ES-I3 (cell line): ENCODE data around the gene FOXN1.
A peak's percentile ranks its signal among the peaks of the same experiment; 100 is the strongest.

Experiments used
- H3K36me3 ChIP-seq: 2 replicates; pipeline ENCODE4 v1.6.1; 2013; ENCODE audit warnings: mild to moderate bottlenecking, low read length, control low read depth, moderate library complexity; ENCODE audit not compliant: insufficient read depth
- H3K4me1 ChIP-seq: 2 replicates; pipeline ENCODE4 v1.6.1; 2013; ENCODE audit warnings: mild to moderate bottlenecking, control low read depth, low read length; ENCODE audit not compliant: insufficient read depth
- H3K9ac ChIP-seq: 2 replicates; pipeline ENCODE4 v1.6.1; 2013; ENCODE audit warnings: low read depth, mild to moderate bottlenecking, low read length, moderate library complexity
- H3K9me3 ChIP-seq: 2 replicates; pipeline ENCODE4 v1.6.1; 2013; ENCODE audit warnings: mild to moderate bottlenecking, low read length, moderate library complexity; ENCODE audit not compliant: control insufficient read depth, insufficient read depth

The FOXN1 gene

DNA sequence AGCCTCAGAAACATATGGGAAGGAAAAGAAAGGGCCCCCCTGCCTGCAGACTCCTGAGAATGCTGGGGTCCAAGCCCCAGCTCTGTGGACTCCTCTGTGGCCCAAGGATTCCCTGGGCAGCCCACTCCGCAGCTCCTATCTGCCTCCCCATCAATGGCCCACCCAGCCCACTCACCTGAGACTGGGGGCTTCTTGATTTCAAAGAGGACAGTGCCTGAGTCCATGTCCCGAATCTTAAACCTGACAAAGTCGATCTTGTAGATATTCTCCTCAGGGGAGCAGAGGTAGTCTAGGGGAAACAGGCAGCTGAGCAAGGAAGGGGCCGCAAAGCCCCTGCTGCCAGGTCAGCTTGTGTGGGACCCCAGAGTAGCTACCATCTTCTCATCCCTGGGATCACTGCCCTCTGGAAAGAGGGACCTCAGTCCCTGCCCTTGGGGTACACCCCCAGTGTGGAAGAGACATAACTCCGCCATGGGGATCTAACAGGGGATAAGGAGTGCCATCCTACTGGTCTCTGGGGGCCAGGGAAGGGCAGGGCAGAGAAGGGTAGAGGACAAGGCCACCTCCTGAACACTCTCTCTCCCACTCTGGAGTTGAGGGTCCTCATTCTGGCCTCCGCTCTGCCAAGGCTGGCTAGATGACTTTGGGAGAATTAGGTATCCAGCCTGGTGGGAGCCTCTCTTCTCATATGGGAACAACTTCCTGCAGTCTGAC, 42.4 kb downstream of the FOXN1 start:
- H3K4me1 ChIP-seq: peaks cover 11% of the 10 kb centered on the region
- no peak overlapping the region for H3K9ac ChIP-seq
- H3K36me3 ChIP-seq: no peaks in the 10 kb centered on the region
- no peaks in the 10 kb centered on the region for H3K9me3 ChIP-seq

DNA sequence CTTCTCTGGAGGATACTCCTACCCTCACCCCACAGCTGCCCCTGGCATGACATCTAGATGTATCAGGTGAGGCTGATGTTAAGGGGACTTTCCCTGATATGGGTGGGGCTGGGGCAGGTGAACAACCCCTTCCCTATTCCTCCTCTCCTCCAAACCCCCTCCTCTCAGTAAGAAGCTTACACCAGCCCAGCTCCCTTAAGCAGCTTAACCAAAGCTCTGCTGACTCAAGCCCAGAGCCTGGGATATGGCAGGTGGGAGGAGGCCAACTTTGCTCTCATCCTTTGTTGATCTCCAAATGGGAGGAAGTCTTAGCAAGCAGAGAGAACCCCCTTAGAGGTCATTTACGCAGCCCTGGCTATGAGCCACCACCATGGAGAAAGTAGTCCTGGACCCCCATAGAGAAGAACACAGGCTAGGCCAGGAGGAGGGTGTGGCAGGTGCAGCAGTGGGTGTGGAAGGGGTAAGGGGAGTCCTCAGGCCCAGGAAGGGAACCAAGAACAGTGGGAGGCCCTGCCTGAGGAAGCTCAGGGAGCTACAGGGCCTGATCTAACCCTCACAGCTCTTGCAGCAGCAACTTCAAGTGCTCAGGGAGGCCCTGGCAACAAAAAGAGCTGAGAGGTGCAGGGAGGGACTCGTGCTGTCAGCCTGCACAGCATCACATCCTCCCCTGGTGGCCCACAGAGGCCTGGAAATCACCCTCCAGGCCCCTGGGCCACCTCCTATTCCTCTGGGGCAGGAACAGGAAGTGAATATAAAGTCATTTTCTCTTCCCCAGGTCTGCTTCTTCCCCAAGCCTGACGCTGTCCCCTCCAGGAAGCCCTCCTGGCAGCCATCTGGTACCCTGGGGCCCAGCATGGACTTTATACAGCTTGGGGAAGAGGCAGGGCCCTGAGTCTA, 43.3 kb downstream of the FOXN1 start:
- Histone ChIP-seq H3K9me3 (no peaks in the 10 kb centered on the region), H3K36me3 (no peaks in the 10 kb centered on the region), H3K9ac (no peak overlapping the region), H3K4me1 (peaks cover 6% of the 10 kb centered on the region; the same call in 1 of the 2 replicates)

DNA sequence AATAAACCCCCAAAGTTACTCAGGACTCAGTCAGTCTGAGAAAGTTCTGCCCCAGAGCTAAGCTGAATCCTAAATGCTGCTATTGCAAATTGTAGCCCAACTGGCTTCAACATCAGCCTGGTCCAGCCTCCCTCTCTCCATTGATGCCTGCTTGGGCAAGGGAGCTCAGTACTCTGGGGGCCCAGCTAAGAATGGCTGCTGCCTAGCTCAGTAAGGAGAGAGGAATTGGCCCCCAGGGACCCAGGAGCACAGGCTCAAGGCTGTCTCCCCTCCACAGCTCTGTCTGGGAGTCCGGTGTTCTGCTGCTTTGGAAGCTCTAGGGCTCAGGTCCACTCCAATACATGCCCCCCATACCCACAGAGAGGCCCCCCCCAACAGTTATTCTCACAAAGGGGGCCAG, 44.7 kb downstream of the FOXN1 start:
- Histone ChIP-seq H3K9ac (no peak overlapping the region), H3K4me1 (0 out of 2 replicates have a peak, but pooled peaks cover 6% of the 10 kb centered on the region), H3K9me3 (no peaks in the 10 kb centered on the region), H3K36me3 (no peaks in the 10 kb centered on the region)

DNA sequence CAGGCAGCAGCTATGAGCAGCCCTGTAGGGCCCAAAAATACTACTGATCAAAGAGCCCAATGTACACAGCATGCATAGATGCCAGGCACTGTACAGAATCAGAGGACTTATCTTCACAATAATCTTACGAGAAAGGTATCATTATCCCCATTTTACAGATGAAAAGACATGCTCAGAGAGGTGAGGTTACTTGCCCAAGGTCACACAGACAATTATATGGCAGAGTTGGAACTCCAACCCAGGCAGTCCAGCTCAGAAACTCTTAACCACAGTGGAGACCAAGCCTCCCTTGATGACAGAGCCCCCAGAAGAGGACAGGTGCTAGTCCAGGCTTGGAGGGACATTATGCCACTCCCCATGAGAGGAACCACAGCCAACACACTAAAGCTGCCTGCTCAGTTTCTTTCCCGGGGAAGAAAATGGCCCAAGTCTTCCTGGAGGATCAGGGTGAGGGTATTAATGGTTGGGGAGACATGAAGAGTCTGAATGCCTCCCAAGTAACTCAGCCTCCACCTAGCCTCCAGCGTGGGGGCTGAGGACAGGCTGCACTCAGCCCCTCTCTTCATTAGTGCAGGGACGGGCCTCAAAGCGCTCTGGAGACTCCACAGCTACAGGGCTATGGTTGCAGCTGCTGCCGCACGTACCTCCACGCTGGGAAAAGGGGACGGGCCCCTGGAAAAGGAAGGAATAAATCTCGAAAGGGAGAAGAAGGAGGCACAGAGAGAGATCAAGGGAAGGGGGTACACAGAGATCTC, 45.5 kb downstream of the FOXN1 start:
- Histone ChIP-seq H3K9ac (peak overlapping the region; percentile 82; the same call in 1 of the 2 replicates), H3K36me3 (peaks cover 6% of the 10 kb centered on the region; the same call in 1 of the 2 replicates), H3K4me1 (0 out of 2 replicates have a peak, but pooled peaks cover 6% of the 10 kb centered on the region), H3K9me3 (no peaks in the 10 kb centered on the region)

DNA sequence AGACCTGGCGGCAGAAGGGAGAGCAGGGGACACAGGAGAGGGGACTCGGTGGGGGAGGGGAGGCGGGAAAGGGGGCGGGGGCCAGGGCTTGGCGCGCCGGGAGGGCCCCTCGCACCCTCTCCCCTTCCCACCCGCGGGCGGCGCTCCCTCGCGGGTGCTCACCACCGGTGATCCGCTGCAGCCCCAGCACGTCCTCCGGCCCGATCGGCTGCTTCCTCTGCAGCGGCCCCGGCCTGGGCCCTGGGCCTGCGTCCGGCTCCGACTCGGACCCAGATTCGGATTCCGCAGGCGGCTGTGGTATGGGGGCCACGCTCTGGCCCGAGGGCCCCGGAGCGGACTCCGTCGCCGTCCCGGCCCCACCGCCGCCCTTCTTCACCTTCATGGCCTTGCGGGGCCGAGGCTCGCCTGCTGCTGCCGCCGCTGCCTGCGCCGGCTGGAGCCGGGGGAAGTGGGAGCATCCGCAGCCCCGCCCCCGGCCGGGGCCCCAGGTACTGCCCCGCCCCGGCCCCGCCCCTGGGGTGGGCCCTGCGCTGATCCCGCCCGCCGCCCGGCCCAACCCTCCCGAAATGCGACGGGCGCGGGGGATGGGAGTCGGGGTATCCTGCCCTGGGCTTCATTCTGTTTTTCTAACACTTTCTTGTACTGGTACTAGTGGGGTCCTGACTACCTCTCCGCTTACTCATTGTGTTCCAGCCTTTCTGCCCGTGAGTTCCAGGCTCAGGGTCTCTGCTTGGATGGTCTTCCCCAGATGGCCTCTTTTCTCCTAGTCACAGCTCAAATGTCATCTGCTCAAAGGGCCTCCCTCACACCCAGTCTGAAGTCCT, 46.2 kb downstream of the FOXN1 start, which contains the start of gene UNC119:
UNC119 (minus strand) TSS at position 449 of the 824 bp plus-strand sequence; CDS start at position 382, 67 bp downstream.
- 0 out of 2 replicates have a peak, but pooled peaks cover 6% of the 10 kb centered on the region for H3K4me1 ChIP-seq
- no peaks in the 10 kb centered on the region for H3K9me3 ChIP-seq
- H3K36me3 ChIP-seq: peaks cover 6% of the 10 kb centered on the region; the same call in 1 of the 2 replicates
- H3K9ac ChIP-seq: peak within 1 kb of the TSS; percentile 82

DNA sequence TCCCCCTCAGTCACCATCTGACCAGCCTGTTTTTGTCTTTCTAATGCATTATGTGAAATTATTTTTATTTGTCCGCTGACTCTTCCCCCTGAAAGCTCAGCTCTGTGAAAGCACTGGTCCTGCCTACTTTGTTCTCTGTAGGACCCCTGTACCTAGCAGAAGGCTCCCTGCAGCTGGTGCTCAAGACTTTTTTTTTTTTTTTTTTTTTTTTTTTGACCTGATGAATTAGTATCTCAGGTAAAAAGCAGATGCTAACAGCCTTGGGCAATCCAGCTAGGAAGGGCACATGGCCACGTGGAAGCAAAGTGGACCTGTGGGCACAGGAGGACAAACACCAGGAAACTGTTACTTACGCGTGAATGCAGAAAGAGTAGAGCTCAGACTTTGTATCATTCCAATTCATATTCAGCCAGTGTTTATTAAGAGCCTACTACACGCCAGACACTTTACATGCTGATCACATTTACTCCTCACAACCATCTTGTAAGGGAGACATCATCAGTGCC, 46.9 kb downstream of the FOXN1 start:
- Histone ChIP-seq H3K4me1 (0 out of 2 replicates have a peak, but pooled peaks cover 6% of the 10 kb centered on the region), H3K9ac (peak overlapping the region; percentile 29; the same call in 1 of the 2 replicates), H3K36me3 (peaks cover 6% of the 10 kb centered on the region; the same call in 1 of the 2 replicates), H3K9me3 (no peaks in the 10 kb centered on the region)

DNA sequence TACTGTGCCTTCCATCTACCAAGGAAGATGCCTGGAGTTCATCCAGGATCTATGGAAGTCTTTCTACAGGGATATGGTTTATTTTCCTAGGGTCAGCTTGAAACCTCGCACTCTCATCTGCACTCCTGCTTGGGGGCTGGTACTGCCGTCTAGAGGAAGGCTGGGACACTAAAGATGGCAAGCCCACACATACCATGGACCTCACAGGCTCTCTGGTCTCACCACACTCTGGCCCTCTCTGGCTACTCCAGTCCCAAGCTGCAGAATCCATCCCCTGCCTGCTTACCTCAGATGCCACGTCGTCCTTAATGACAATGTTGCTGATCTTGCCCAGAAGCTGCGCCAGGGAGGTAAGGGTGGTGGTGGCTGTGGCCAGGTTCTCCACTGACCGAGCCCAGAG, 48.4 kb downstream of the FOXN1 start:
- Histone ChIP-seq H3K9me3 (no peaks in the 10 kb centered on the region), H3K36me3 (peaks cover 6% of the 10 kb centered on the region; the same call in 1 of the 2 replicates), H3K4me1 (0 out of 2 replicates have a peak, but pooled peaks cover 6% of the 10 kb centered on the region), H3K9ac (no peak overlapping the region)

DNA sequence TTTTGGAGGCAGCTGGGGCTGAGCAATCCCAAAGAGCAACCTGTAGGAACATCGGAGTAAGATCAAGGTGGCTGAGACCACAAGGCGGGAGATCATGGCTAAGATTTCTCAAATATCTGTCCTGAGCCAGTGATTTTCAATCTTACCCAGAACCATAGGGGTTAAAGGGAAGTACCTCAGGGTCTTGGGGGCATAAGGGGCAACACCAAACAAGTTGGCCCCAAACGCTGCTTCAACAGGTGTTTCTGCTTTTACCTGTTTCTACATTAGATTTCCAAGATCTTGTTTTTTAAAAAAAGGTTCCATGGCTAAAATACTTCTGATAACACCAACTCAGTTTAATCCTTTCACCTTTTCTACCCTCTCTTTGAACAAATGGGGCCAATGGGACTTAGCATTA, 48.9 kb downstream of the FOXN1 start:
- Histone ChIP-seq H3K4me1 (0 out of 2 replicates have a peak, but pooled peaks cover 6% of the 10 kb centered on the region), H3K9me3 (no peaks in the 10 kb centered on the region), H3K9ac (no peak overlapping the region), H3K36me3 (peaks cover 6% of the 10 kb centered on the region; the same call in 1 of the 2 replicates)

DNA sequence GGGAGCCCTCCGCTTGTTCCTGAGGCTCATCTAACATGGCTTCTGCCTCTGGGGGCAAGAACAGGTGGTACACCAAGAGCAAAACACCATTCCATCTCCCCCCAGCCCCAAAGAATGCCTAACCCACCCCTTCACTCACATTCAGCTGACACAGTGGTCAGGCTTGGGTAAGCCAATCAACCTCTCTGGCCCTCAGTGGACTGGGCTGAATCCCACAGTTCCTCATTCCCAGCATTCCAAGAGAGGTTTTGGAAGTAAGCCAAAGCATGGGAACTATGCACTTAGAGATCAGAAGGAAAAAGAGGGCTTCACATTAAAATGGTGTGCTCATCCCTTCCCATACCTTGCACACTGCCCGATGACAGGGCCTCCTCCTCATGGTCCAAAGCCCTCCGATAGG, 57.3 kb downstream of the FOXN1 start:
- no peaks in the 10 kb centered on the region for H3K9me3 ChIP-seq
- no peaks in the 10 kb centered on the region; the same call in 1 of the 2 replicates for H3K36me3 ChIP-seq
- no peak overlapping the region for H3K9ac ChIP-seq
- no peaks in the 10 kb centered on the region for H3K4me1 ChIP-seq

DNA sequence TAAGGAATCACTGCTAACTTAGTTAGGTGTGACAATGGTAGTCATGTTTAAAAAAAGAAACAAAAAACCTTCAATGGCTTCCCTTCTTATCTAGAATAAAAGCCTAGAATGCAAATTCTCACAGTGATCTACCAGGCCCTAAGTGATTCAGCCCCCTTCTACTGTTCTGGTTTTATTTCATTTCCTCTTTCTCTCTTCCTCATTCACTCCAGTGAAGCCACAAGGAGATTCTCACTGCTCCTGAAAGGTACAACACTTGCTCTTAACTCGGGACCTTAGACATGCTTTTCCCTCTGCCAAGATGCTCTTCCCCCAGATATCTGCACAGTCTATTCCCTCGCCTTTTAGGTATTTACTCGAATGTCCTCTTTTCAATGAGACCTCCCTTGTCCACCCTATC, 61.5 kb downstream of the FOXN1 start:
- H3K4me1 ChIP-seq: no peaks in the 10 kb centered on the region
- H3K36me3 ChIP-seq: no peaks in the 10 kb centered on the region
- no peak overlapping the region for H3K9ac ChIP-seq
- H3K9me3 ChIP-seq: no peaks in the 10 kb centered on the region

DNA sequence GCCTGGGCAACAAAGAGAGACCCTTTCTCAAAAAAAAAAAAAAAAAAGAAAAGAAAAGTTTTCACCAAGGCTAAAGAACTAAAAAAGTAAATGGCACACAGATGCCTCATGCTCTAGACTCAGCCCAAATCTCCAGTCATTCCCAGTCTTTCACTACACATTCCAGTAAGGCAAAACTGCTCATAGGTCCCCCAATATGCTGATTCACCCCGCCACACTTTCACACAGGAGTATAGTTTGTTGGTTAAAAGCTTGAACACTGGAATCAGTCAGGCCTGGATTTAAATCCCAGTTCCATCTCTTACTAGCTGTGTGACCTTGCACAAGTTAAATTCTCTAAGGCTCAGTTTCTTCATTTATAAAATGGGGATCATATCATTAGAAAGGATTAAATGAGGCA, 63.3 kb downstream of the FOXN1 start:
- no peaks in the 10 kb centered on the region for H3K36me3 ChIP-seq
- no peaks in the 10 kb centered on the region for H3K4me1 ChIP-seq
- H3K9ac ChIP-seq: no peak overlapping the region
- no peaks in the 10 kb centered on the region for H3K9me3 ChIP-seq

DNA sequence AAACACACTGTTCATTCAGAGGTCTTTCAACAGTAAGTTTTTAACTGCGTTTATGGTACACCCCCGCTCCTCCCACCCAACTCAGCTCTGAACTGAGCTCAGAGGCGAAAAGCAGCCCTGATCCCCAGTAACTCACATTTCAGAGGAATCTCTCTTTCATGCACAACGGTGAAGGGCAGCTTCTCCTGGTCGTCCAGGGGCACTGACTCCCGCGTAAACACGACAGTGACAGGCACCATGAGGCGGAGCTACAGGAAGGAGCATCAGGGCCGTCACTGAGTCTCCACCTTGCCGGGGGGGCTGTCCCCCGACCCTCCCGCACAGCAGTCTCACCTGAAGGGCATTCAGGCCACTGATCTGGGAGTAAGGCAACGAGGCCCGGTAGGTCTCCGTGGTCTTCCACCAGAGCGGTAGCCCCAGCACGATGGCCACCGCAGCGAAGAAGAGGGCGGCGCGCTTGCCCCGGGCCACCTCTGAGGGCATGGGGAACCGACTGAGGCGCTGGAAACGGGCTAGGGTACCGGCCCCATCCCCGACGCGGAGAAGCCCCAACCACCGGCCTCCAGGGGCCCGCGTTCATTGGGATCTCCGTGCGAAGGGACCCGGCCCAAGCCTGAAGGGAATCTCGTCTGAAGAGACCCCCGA, 64.7 kb downstream of the FOXN1 start:
- Histone ChIP-seq H3K36me3 (no peaks in the 10 kb centered on the region), H3K9me3 (no peaks in the 10 kb centered on the region), H3K9ac (peak overlapping the region; percentile 88), H3K4me1 (no peaks in the 10 kb centered on the region)
